HCT116 (cell line): ENCODE measurements around the gene HDLBP. TPM values are rescaled to one million over a fixed set of nuclear protein-coding genes. Genes with fewer than 3 reads are reported as not detected.

Source experiments
- ATAC-seq: fragments of 200-7000 bp; cut with Tn5 transposase; 2 replicates; pipeline ENCODE4 v1.9.1; 2020; ENCODE audit warnings: mild to moderate bottlenecking, moderate library complexity
- BruUV-seq: library from RNA; stranded (reverse); fragments of 400-500 nt; replicated peaks from 2 replicates; lab custom pipeline; 2021; lab: Mats Ljungman, UMichigan
- CTCF ChIA-PET: fragments of 300-600 bp; sonication (Branson Sonifier 250); formaldehyde crosslinking; loops from one replicate; lab custom pipeline; 2021; ENCODE audit warnings: antibody characterized with exemption; lab: Charles Lee
- POLR2A ChIA-PET: fragments of 300-600, 350-600 bp; sonication (Branson Sonifier 250); formaldehyde crosslinking; loops from one replicate; lab custom pipeline; 2021; ENCODE audit warnings: antibody characterized with exemption; lab: Charles Lee
- RAD21 ChIA-PET, 2 experiments: fragments of 300-600 bp; sonication (Branson Sonifier 250); formaldehyde crosslinking; loops; one replicate each; lab custom pipeline; 2023; ENCODE audit warnings: low total read pairs in 2 of 2; ENCODE audit not compliant: uncharacterized antibody in 2 of 2, unreplicated experiment in 2 of 2, low non-redundant PET in 1 of 2; lab: Charles Lee
- DNase-seq: peaks from one replicate; pipeline ENCODE4 v3.0.0-alpha.2; 2010; ENCODE audit warnings: low read depth, low spot score
- H2AFZ ChIP-seq: fragments of 200-600 bp; shearing (Covaris generic), sonication (generic); 2 replicates; pipeline ENCODE4 v1.6.1; 2017; ENCODE audit warnings: low read depth, mixed run types, mixed read lengths, antibody characterized with exemption, low read length; ENCODE audit not compliant: poor library complexity, severe bottlenecking
- H3K27ac ChIP-seq: 2 replicates; pipeline ENCODE4 v1.5.1; 2012; ENCODE audit warnings: low read depth, low read length
- H3K27me3 ChIP-seq: fragments of 200-600 bp; sonication (generic); 2 replicates; pipeline ENCODE4 v1.6.1; 2016; ENCODE audit warnings: mixed run types, low read length, mixed read lengths; ENCODE audit not compliant: insufficient read depth
- H3K36me3 ChIP-seq, 2 experiments: fragments of 200-500 bp in 1 of 2; fragments of 200-600 bp in 1 of 2; sonication (Bioruptor generic) in 1 of 2; sonication (generic) in 1 of 2; 2 replicates each; pipeline versions ENCODE4 v1.5.1 to v1.6.1; 2014 to 2016; ENCODE audit warnings: low read length in 2 of 2, inconsistent platforms in 1 of 2, mixed read lengths in 1 of 2, mixed run types in 1 of 2; ENCODE audit not compliant: insufficient read depth in 2 of 2, control insufficient read depth in 1 of 2
- H3K4me1 ChIP-seq, 2 experiments: fragments of 200-600 bp in 1 of 2; sonication (generic) in 1 of 2; 2 replicates each; pipeline versions ENCODE4 v1.5.1 to v1.6.1; 2012 to 2017; ENCODE audit warnings: low read length in 2 of 2, inconsistent platforms in 1 of 2, mild to moderate bottlenecking in 1 of 2, mixed read lengths in 1 of 2, mixed run types in 1 of 2, moderate library complexity in 1 of 2; ENCODE audit not compliant: insufficient read depth in 2 of 2, control insufficient read depth in 1 of 2
- H3K4me2 ChIP-seq: fragments of 200-600 bp; sonication (generic); 2 replicates; pipeline ENCODE4 v1.6.1; 2017; ENCODE audit warnings: mixed run types, low read length, mixed read lengths
- H3K4me3 ChIP-seq, 2 experiments: fragments of 200-600 bp in 1 of 2; sonication (generic) in 1 of 2; replicated peaks in 1 of 2; 2 replicates each; pipeline ENCODE4 v1.5.1; 2011 to 2016; ENCODE audit warnings: low read length in 2 of 2, control low read depth in 1 of 2, low read depth in 1 of 2, mild to moderate bottlenecking in 1 of 2, mixed read lengths in 1 of 2, mixed run types in 1 of 2
- H3K79me2 ChIP-seq: fragments of 200-600 bp; sonication (generic); 2 replicates; pipeline ENCODE4 v1.6.1; 2017; ENCODE audit warnings: mild to moderate bottlenecking, mixed run types, low read length, moderate library complexity, mixed read lengths; ENCODE audit not compliant: insufficient read depth
- H3K9ac ChIP-seq: fragments of 200-600 bp; sonication (generic); 2 replicates; pipeline ENCODE4 v1.6.1; 2016; ENCODE audit warnings: low read length, mixed read lengths
- H3K9me2 ChIP-seq: fragments of 200-600 bp; sonication (generic), shearing (Covaris generic); 2 replicates; pipeline ENCODE4 v1.6.1; 2017; ENCODE audit warnings: mixed run types, mild to moderate bottlenecking, moderate library complexity; ENCODE audit not compliant: insufficient read depth
- H3K9me3 ChIP-seq, 2 experiments: fragments of 200-500 bp in 1 of 2; fragments of 200-600 bp in 1 of 2; sonication (Bioruptor generic) in 1 of 2; sonication (generic) in 1 of 2; 2 replicates each; pipeline ENCODE4 v1.6.1; 2014 to 2017; ENCODE audit warnings: low read length in 2 of 2, mixed read lengths in 2 of 2, inconsistent platforms in 1 of 2, low read depth in 1 of 2, mild to moderate bottlenecking in 1 of 2, mixed run types in 1 of 2, moderate library complexity in 1 of 2; ENCODE audit not compliant: control insufficient read depth in 1 of 2, insufficient read depth in 1 of 2
- H4K20me1 ChIP-seq: fragments of 200-600 bp; sonication (generic), shearing (Covaris generic); 2 replicates; pipeline ENCODE4 v1.6.1; 2017; ENCODE audit warnings: mixed run types, mild to moderate bottlenecking, moderate library complexity; ENCODE audit not compliant: insufficient read depth
- CBX3 ChIP-seq: IDR thresholded peaks from 2 replicates; pipeline ENCODE4 v1.6.1; 2012; ENCODE audit warnings: low read depth
- CEBPB ChIP-seq: IDR thresholded peaks from 2 replicates; pipeline ENCODE4 v1.6.1; 2012; ENCODE audit warnings: low read depth
- EGR1 ChIP-seq: IDR thresholded peaks from 2 replicates; pipeline ENCODE4 v1.6.1; 2012; ENCODE audit warnings: low read depth
- ELF1 ChIP-seq: IDR thresholded peaks from 2 replicates; pipeline ENCODE4 v1.6.1; 2012; ENCODE audit warnings: low read depth, borderline replicate concordance
- POLR2A ChIP-seq: IDR thresholded peaks from 2 replicates; pipeline ENCODE4 v1.7.0; 2011; ENCODE audit warnings: borderline replicate concordance; ENCODE audit not compliant: insufficient read depth, insufficient read length; ENCODE audit errors: extremely low read depth
- POLR2AphosphoS5 ChIP-seq: IDR thresholded peaks from 2 replicates; pipeline ENCODE4 v1.6.1; 2011; ENCODE audit warnings: mild to moderate bottlenecking, low read depth, low read length, moderate library complexity
- RAD21 ChIP-seq: IDR thresholded peaks from 2 replicates; pipeline ENCODE4 v1.6.1; 2012; ENCODE audit warnings: low read depth, mild to moderate bottlenecking
- SIN3A ChIP-seq: IDR thresholded peaks from 2 replicates; pipeline ENCODE4 v1.6.1; 2012; ENCODE audit warnings: low read depth
- YY1 ChIP-seq: IDR thresholded peaks from 2 replicates; pipeline ENCODE4 v1.6.1; 2011; ENCODE audit warnings: low read length, low read depth, moderate library complexity, mild to moderate bottlenecking; ENCODE audit not compliant: insufficient replicate concordance; ENCODE audit errors: extremely low read depth
- ZNF274 ChIP-seq: fragments of 200-500 bp; sonication (Bioruptor generic); IDR thresholded peaks from 2 replicates; pipeline ENCODE4 v1.6.1; 2014; ENCODE audit warnings: mild to moderate bottlenecking, low read depth, low read length, inconsistent platforms
- intact Hi-C: fragments of 100-400 bp; cut with micrococcal nuclease; formaldehyde crosslinking; loops from 2 replicates; pipeline ENCODE4 v1.10.0; 2022
- total RNA-seq: library from RNA; stranded (reverse); gene quantifications from one replicate; pipeline ENCODE4 v1.2.1, GENCODE V29; 2021; ENCODE audit not compliant: unreplicated experiment
- TF ChIP-seq, protein P1 (sequence below): IDR thresholded peaks from 2 replicates; pipeline ENCODE4 v1.6.1; 2012; ENCODE audit warnings: low read depth

Gene HDLBP
- total RNA-seq, 1 experiment from 2014 or later, result 462 TPM

DNA sequence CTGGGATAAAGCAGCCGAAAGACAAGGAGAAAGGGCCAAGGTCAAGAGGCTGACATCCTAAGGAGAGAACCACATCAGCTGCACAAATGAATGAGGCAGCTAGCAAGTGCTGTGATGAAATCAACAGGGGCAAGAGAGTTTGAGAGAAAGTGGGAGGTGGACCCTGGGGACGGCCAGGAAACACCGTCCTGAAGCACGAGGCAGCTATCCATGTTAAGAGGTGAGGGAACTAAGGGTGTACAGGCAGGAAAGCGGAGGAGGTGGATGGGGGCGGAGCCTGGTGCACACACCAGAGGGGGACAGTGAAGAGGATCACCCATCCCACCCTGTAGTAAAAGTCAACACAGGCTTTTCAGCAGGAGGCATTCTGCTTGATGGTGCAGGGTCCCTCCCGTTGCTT, 52.4 kb downstream of the HDLBP start:
- Histone ChIP-seq H3K9me2 (no peaks in the 10 kb centered on the region), H3K4me1 (no peaks in the 10 kb centered on the region), H3K27ac (no peak overlapping the region), H2AFZ (no peak overlapping the region), H3K4me2 (no peak overlapping the region), H3K79me2 (peaks cover 82% of the 10 kb centered on the region), H3K9me3 (no peaks in the 10 kb centered on the region), H4K20me1 (peaks cover 7% of the 10 kb centered on the region; the same call in 1 of the 2 replicates), H3K9ac (no peak overlapping the region), H3K4me3 (no peak overlapping the region), H3K36me3 (peaks cover 62 to 68% of the 10 kb centered on the region in 2 experiments), H3K27me3 (no peaks in the 10 kb centered on the region)
- intact Hi-C loops, result no loop called here
- ChIA-PET RAD21 (no interaction called here), POLR2A (no interaction called here), CTCF (no interaction called here)
- ATAC-seq (no peak), DNase-seq (no peak)
- TF ChIP-seq, protein P1, sequence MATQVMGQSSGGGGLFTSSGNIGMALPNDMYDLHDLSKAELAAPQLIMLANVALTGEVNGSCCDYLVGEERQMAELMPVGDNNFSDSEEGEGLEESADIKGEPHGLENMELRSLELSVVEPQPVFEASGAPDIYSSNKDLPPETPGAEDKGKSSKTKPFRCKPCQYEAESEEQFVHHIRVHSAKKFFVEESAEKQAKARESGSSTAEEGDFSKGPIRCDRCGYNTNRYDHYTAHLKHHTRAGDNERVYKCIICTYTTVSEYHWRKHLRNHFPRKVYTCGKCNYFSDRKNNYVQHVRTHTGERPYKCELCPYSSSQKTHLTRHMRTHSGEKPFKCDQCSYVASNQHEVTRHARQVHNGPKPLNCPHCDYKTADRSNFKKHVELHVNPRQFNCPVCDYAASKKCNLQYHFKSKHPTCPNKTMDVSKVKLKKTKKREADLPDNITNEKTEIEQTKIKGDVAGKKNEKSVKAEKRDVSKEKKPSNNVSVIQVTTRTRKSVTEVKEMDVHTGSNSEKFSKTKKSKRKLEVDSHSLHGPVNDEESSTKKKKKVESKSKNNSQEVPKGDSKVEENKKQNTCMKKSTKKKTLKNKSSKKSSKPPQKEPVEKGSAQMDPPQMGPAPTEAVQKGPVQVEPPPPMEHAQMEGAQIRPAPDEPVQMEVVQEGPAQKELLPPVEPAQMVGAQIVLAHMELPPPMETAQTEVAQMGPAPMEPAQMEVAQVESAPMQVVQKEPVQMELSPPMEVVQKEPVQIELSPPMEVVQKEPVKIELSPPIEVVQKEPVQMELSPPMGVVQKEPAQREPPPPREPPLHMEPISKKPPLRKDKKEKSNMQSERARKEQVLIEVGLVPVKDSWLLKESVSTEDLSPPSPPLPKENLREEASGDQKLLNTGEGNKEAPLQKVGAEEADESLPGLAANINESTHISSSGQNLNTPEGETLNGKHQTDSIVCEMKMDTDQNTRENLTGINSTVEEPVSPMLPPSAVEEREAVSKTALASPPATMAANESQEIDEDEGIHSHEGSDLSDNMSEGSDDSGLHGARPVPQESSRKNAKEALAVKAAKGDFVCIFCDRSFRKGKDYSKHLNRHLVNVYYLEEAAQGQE, result no peak
- TF ChIP-seq RAD21 (no peak), POLR2A (no peak), CBX3 (no peak), SIN3A (no peak), CEBPB (no peak), YY1 (no peak), ELF1 (no peak), ZNF274 (no peak), POLR2AphosphoS5 (no peak), EGR1 (no peak)
- BruUV-seq, result no TSS peak
